ENCODE results near the gene KIF1A. TPM values are rescaled to one million over a fixed set of nuclear protein-coding genes. Genes with fewer than 3 reads are reported as not detected.

The KIF1A gene
- total RNA-seq, 1 donor from 2014 or later, result 52.2 TPM

DNA sequence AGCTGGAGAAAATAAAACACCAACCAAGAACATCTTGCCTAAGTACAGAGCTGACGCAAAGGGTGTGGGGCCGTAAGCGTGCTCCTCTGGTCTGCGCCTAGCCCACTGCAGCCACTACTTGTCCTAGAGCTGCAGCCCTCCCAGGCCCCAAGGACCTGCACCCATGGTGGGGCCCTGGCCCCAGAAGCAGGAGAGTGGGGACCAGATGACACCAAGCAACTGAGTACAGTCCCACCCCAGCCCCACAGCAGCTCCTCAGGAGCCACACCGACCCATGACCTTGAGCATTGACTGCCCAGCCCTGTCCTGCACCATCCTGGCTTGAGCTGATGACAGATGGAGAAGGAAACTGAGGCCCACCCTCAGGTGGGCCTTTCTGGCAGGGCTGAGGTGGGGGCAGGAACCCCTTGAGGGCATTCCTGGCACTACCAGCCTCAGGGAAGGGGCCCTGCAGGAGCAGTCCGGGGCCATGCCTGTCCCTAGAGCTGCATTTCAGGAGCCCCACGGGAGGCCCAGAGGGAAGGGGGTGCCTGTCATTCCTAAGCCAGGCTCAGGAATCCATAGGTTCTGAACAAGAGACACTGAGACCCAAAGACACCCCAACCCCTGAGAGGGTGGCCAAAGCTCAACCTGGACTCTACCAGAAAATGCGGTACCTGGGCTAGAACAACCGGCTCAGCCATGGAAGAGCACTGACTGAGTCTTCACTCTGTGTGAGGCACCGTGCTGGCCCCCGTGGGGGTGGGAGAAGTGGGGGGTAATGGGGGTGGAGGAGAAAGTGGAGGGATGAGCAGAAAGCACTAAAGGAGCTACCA, 4.9 kb downstream of the KIF1A start:
- TF ChIP-seq, protein P1, sequence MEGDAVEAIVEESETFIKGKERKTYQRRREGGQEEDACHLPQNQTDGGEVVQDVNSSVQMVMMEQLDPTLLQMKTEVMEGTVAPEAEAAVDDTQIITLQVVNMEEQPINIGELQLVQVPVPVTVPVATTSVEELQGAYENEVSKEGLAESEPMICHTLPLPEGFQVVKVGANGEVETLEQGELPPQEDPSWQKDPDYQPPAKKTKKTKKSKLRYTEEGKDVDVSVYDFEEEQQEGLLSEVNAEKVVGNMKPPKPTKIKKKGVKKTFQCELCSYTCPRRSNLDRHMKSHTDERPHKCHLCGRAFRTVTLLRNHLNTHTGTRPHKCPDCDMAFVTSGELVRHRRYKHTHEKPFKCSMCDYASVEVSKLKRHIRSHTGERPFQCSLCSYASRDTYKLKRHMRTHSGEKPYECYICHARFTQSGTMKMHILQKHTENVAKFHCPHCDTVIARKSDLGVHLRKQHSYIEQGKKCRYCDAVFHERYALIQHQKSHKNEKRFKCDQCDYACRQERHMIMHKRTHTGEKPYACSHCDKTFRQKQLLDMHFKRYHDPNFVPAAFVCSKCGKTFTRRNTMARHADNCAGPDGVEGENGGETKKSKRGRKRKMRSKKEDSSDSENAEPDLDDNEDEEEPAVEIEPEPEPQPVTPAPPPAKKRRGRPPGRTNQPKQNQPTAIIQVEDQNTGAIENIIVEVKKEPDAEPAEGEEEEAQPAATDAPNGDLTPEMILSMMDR (IDR thresholded peaks at IDR 0.05; ENCODE audit: unreplicated experiment), result no peak
- no peak overlapping the region for H3K27ac Mint-ChIP-seq (ENCODE audit: unreplicated experiment)
- peaks cover 15% of the 10 kb centered on the region for H3K9me3 Mint-ChIP-seq (ENCODE audit: unreplicated experiment)
- no peak overlapping the region for H3K4me3 Mint-ChIP-seq (ENCODE audit: unreplicated experiment)
- DNase-seq (ENCODE audit: low spot score), result no peak
- H3K4me1 Mint-ChIP-seq (ENCODE audit: unreplicated experiment), result peaks cover 2% of the 10 kb centered on the region
- peaks cover 25% of the 10 kb centered on the region for H3K36me3 Mint-ChIP-seq (ENCODE audit: low read depth, unreplicated experiment)
- H3K27me3 Mint-ChIP-seq (ENCODE audit: unreplicated experiment), result peaks cover 14% of the 10 kb centered on the region

DNA sequence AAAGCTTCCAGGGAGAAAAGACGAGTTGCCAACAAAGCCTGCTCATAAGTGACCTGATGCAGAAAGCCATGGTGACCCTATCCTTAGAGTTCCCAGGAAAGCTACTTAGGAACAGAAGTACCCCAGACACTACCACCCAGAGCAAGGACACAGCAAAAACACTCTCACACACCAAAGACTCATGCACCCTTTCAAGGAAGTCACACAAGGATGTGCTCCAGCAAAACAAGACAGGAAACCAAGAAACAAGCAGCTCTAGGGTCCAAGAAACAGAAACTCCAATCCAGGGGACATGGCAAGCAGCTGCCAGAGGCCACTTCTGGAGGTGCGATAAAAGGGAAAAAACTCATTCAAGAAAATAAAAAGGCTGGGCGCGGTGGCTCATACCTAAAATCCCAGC, 5.7 kb downstream of the KIF1A start:
- TF ChIP-seq, protein P1 (IDR thresholded peaks at IDR 0.05; ENCODE audit: unreplicated experiment), result no peak
- no peak for DNase-seq (ENCODE audit: low spot score)
- H3K4me3 Mint-ChIP-seq (ENCODE audit: unreplicated experiment), result peak overlapping the region; percentile 23
- peaks cover 14% of the 10 kb centered on the region for H3K27me3 Mint-ChIP-seq (ENCODE audit: unreplicated experiment)
- H3K36me3 Mint-ChIP-seq (ENCODE audit: low read depth, unreplicated experiment), result peaks cover 27% of the 10 kb centered on the region
- peaks cover 15% of the 10 kb centered on the region for H3K9me3 Mint-ChIP-seq (ENCODE audit: unreplicated experiment)
- no peak overlapping the region for H3K27ac Mint-ChIP-seq (ENCODE audit: unreplicated experiment)
- H3K4me1 Mint-ChIP-seq (ENCODE audit: unreplicated experiment), result peaks cover 2% of the 10 kb centered on the region

DNA sequence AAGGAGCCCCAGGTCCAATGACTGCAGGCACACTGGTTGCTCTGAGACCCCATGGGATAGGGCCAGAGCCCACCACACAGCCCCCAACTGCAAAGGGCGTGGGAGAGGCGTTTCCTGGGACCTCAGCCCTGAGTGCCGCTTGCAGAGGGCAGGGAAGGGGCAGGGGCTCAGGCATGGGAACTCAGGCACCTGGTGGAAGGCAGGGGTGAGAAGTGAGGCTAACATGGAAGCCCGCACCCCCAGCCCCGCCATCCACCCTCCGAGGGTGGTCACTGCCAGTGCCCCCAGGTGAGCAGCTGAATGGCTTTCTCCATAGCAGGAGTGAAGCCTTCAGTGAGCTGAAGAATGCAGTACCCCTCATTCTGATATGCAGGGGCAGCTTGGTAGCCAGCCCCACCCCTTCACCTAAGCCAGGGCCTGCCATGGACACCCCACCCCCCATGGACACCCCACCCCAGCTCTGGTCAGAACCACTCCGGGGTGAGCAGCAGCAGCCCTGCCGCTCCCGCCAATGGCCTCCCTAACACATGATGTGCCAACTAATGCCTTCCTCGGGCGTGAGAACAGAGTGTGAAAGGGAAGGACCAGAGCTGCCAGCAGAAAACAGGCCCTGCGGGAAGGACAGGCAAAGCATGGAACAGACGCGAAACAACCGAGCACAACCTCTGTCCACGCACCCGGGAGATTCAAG, 6.6 kb downstream of the KIF1A start:
- H3K27ac Mint-ChIP-seq (ENCODE audit: unreplicated experiment), result no peak overlapping the region
- H3K36me3 Mint-ChIP-seq (ENCODE audit: low read depth, unreplicated experiment), result peaks cover 27% of the 10 kb centered on the region
- H3K4me3 Mint-ChIP-seq (ENCODE audit: unreplicated experiment), result no peak overlapping the region
- peaks cover 13% of the 10 kb centered on the region for H3K27me3 Mint-ChIP-seq (ENCODE audit: unreplicated experiment)
- peaks cover 15% of the 10 kb centered on the region for H3K9me3 Mint-ChIP-seq (ENCODE audit: unreplicated experiment)
- TF ChIP-seq, protein P1 (IDR thresholded peaks at IDR 0.05; ENCODE audit: unreplicated experiment), result no peak
- no peak for DNase-seq (ENCODE audit: low spot score)
- H3K4me1 Mint-ChIP-seq (ENCODE audit: unreplicated experiment), result peaks cover 2% of the 10 kb centered on the region

DNA sequence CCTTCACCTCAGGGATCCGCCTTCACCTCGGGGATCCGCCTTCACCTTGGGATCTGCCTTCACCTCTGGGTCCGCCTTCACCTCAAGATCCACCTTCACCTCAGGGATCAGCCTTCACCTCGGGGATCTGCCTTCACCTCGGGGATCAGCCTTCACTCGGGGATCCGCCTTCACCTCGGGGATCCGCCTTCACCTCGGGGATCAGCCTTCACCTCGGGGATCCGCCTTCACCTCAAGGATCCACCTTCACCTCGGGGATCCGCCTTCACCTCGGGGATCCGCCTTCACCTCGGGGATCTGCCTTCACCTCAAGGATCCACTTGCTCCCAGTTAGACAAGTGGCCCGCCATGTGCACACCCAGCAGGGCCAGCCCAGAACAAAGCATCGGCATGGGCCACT, 7.3 kb downstream of the KIF1A start:
- Mint-ChIP-seq H3K4me1 (ENCODE audit: unreplicated experiment) (peaks cover 2% of the 10 kb centered on the region), H3K27me3 (ENCODE audit: unreplicated experiment) (peaks cover 11% of the 10 kb centered on the region), H3K9me3 (ENCODE audit: unreplicated experiment) (peaks cover 15% of the 10 kb centered on the region), H3K4me3 (ENCODE audit: unreplicated experiment) (no peak overlapping the region), H3K27ac (ENCODE audit: unreplicated experiment) (peak overlapping the region; percentile 30), H3K36me3 (ENCODE audit: low read depth, unreplicated experiment) (peaks cover 27% of the 10 kb centered on the region)
- TF ChIP-seq, protein P1 (IDR thresholded peaks at IDR 0.05; ENCODE audit: unreplicated experiment), result no peak
- no peak for DNase-seq (ENCODE audit: low spot score)

DNA sequence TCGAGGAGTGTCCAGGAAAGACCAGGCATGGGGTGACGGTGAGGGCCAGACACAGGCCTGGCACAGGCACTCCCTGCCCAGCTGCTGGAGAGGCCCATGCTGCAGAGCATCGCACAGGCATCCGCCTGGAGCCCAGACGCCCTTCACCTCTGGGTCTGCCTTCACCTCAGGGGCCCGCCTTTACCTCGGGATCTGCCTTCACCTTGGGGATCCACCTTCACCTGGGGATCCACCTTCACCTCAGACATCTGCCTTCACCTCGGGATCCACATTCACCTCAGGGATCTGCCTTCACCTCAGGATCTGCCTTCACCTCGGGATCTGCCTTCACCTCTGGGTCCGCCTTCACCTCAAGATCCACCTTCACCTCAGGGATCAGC, 7.7 kb downstream of the KIF1A start:
- H3K27ac Mint-ChIP-seq (ENCODE audit: unreplicated experiment), result no peak overlapping the region
- TF ChIP-seq, protein P1 (IDR thresholded peaks at IDR 0.05; ENCODE audit: unreplicated experiment), result no peak
- H3K4me1 Mint-ChIP-seq (ENCODE audit: unreplicated experiment), result peaks cover 2% of the 10 kb centered on the region
- DNase-seq (ENCODE audit: low spot score), result no peak
- peaks cover 11% of the 10 kb centered on the region for H3K27me3 Mint-ChIP-seq (ENCODE audit: unreplicated experiment)
- peaks cover 15% of the 10 kb centered on the region for H3K9me3 Mint-ChIP-seq (ENCODE audit: unreplicated experiment)
- no peak overlapping the region for H3K4me3 Mint-ChIP-seq (ENCODE audit: unreplicated experiment)
- peaks cover 27% of the 10 kb centered on the region for H3K36me3 Mint-ChIP-seq (ENCODE audit: low read depth, unreplicated experiment)

All from endothelial cell (in vitro differentiated cells).